ENCODE results near the gene CCDC88B. TPM values are rescaled to one million over a fixed set of nuclear protein-coding genes. Genes with fewer than 3 reads are reported as not detected.

Gene CCDC88B
- total and polyA plus RNA-seq, 2 of the 8 experiments (the other 6 are each of a cell fraction or from before 2014, with no cell fraction given): 5.9 to 12.5 TPM

- TF ChIP-seq HDAC6 (IDR thresholded peaks at IDR 0.05; ENCODE audit: low read depth, low read length) (no peak), POU5F1 (IDR thresholded peaks at IDR 0.05; ENCODE audit: low read depth, low read length) (no peak), CTCF (IDR thresholded peaks at IDR 0.05; ENCODE audit: control extremely low read depth in 1 of 3, insufficient read depth in 1 of 3, low read depth in 1 of 3, low read length in 3 of 3) (no peak), ATF2 (IDR thresholded peaks at IDR 0.05; ENCODE audit: low read length) (no peak), TCF12 (IDR thresholded peaks at IDR 0.05; ENCODE audit: low read depth, low read length) (no peak), GTF2F1 (IDR thresholded peaks at IDR 0.05; ENCODE audit: borderline replicate concordance, low read depth, low read length) (peak; percentile 53; the same call in 1 of the 2 replicates), BCL11A (IDR thresholded peaks at IDR 0.05; ENCODE audit: low read depth in 2 of 2, low read length in 2 of 2) (no peak), ZNF274 (IDR thresholded peaks at IDR 0.05; ENCODE audit: borderline replicate concordance, extremely low read depth, low read length) (no peak), CREB1 (IDR thresholded peaks at IDR 0.05) (peak; percentile 78), RAD21 (IDR thresholded peaks at IDR 0.05 in 1 of 2, conservative IDR thresholded peaks at IDR 0.05 in 1 of 2; ENCODE audit: low read depth in 2 of 2, low read length in 2 of 2) (no peak), PHF8 (conservative IDR thresholded peaks at IDR 0.05; ENCODE audit: low read depth, low read length) (peak; percentile 86), KDM4A (IDR thresholded peaks at IDR 0.05; ENCODE audit: low read depth, low read length, severe bottlenecking) (peak; percentile 90), SP1 (IDR thresholded peaks at IDR 0.05; ENCODE audit: low read depth, low read length) (no peak; the same call in 1 of the 2 replicates), RXRA (IDR thresholded peaks at IDR 0.05; ENCODE audit: insufficient read depth, low read depth, low read length) (no peak), SP4 (IDR thresholded peaks at IDR 0.05; ENCODE audit: low read length) (no peak), TEAD4 (IDR thresholded peaks at IDR 0.05; ENCODE audit: low read depth, low read length) (no peak), GABPA (IDR thresholded peaks at IDR 0.05; ENCODE audit: borderline replicate concordance, insufficient read depth, low read length) (peak; percentile 95), CTBP2 (IDR thresholded peaks at IDR 0.05; ENCODE audit: borderline replicate concordance, insufficient read depth, insufficient read length, low read length) (no peak), NRF1 (IDR thresholded peaks at IDR 0.05; ENCODE audit: low read depth, low read length) (no peak), POLR2AphosphoS5 (IDR thresholded peaks at IDR 0.05; ENCODE audit: low read depth, low read length) (peak; percentile 61), SIX5 (IDR thresholded peaks at IDR 0.05; ENCODE audit: low read depth, low read length) (no peak)
Observed at GRCh38 chr11:64317325-64317960, 22.6 kb upstream of the CCDC88B start, which contains the start of gene TRMT112 (continued).

Measured in H1 (cell line).